ENCODE results near the gene COBLL1. TPM values are rescaled to one million over a fixed set of nuclear protein-coding genes. Genes with fewer than 3 reads are reported as not detected.

COBLL1 gene
- total and polyA plus RNA-seq, 9 donors = 5.6 to 11.0 (median 7.3) TPM

GRCh38 chr2:164669291-164669690 is 172.3 kb downstream of the COBLL1 start:
- Histone ChIP-seq H3K36me3 (ENCODE audit: control insufficient read depth, insufficient read depth, low read length) (no peaks in the 10 kb centered on the region), H3K27ac (ENCODE audit: low read length) (no peak overlapping the region), H3K9me3 (replicated peaks; ENCODE audit: control insufficient read depth, low read depth, low read length) (no peaks in the 10 kb centered on the region), H3K27me3 (ENCODE audit: control insufficient read depth, insufficient read depth, low read length) (no peaks in the 10 kb centered on the region), H3K4me3 (ENCODE audit: low read length) (no peak overlapping the region), H3K4me1 (ENCODE audit: control insufficient read depth, insufficient read depth, low read length) (no peaks in the 10 kb centered on the region)
- DNase-seq = no peak

DNA sequence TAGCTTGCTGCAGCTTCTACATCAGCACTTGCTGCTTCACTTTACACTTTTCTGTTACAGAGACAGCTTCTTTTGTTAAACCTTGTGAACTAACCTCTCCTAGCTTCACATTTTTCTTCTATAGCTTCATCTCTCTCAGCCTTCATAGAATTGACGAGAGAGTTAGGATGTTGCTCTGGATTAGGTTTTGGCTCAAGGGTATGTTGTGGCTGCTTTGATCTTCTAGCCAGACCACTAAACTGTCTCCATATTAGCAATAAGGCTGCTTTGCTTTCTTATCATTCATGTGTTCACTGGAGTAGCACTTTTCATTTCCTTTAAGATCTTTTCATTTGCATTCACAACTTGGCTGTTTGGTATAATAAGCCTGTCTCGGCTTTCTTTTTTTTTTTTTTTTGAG is 174.1 kb downstream of the COBLL1 start:
- Histone ChIP-seq H3K27me3 (ENCODE audit: control insufficient read depth, insufficient read depth, low read length) (no peaks in the 10 kb centered on the region), H3K27ac (ENCODE audit: low read length) (no peak overlapping the region), H3K9me3 (replicated peaks; ENCODE audit: control insufficient read depth, low read depth, low read length) (no peaks in the 10 kb centered on the region), H3K4me1 (ENCODE audit: control insufficient read depth, insufficient read depth, low read length) (no peaks in the 10 kb centered on the region), H3K4me3 (ENCODE audit: low read length) (no peak overlapping the region), H3K36me3 (ENCODE audit: control insufficient read depth, insufficient read depth, low read length) (no peaks in the 10 kb centered on the region)
- DNase-seq = no peak
- no CpG with 5 or more reads among the region's 2 CpGs for WGBS (ENCODE audit: insufficient coverage)

GRCh38 chr2:164664070-164664469 is 177.6 kb downstream of the COBLL1 start:
- H3K9me3 ChIP-seq (replicated peaks; ENCODE audit: control insufficient read depth, low read depth, low read length) = no peaks in the 10 kb centered on the region
- no peaks in the 10 kb centered on the region for H3K27me3 ChIP-seq (ENCODE audit: control insufficient read depth, insufficient read depth, low read length)
- H3K27ac ChIP-seq (ENCODE audit: low read length) = no peak overlapping the region
- H3K4me1 ChIP-seq (ENCODE audit: control insufficient read depth, insufficient read depth, low read length) = no peaks in the 10 kb centered on the region
- H3K4me3 ChIP-seq (ENCODE audit: low read length) = no peak overlapping the region
- H3K36me3 ChIP-seq (ENCODE audit: control insufficient read depth, insufficient read depth, low read length) = no peaks in the 10 kb centered on the region
- no peak for DNase-seq

DNA sequence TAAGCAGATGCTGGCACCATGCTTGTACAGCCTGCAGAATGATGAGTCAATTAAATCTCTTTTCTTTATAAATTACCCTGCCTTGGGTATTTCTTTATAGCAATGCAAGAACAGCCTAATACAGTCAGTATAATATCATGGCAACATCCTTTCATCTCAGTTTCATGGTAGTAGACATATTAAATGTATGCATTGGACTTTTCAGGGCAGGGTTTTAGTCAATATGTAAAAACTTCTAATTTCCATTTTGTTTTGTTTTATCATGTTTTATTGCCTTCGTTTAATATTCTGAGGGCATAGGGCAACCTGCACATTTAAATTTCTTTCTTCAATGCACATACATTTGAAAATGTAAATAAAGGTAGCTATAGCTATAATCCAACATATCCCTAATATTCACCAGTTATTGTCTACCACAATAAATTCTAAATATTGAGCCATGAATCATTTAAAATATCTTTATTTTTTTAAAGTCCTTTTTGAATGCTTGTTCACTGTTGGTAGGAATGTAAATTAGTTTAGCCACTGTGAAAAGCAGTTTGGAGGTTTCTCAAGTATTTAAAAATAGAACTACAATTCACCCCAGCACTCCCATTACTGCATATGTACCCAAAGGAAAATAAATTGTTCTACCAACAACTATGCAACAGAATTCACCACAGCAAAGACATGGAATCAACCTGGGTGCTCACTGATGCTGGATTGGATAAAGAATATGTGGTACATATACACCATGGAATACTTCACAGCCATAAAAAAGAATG is 178.6 kb downstream of the COBLL1 start:
- no peaks in the 10 kb centered on the region for H3K4me1 ChIP-seq (ENCODE audit: control insufficient read depth, insufficient read depth, low read length)
- no peak overlapping the region for H3K4me3 ChIP-seq (ENCODE audit: low read length)
- no peaks in the 10 kb centered on the region for H3K9me3 ChIP-seq (replicated peaks; ENCODE audit: control insufficient read depth, low read depth, low read length)
- no peaks in the 10 kb centered on the region for H3K36me3 ChIP-seq (ENCODE audit: control insufficient read depth, insufficient read depth, low read length)
- no CpG with 5 or more reads among the region's 1 CpG for whole genome bisulfite sequencing (ENCODE audit: insufficient coverage)
- no peak overlapping the region for H3K27ac ChIP-seq (ENCODE audit: low read length)
- no peak for DNase-seq
- H3K27me3 ChIP-seq (ENCODE audit: control insufficient read depth, insufficient read depth, low read length) = no peaks in the 10 kb centered on the region

GRCh38 chr2:164662066-164662465 is 179.6 kb downstream of the COBLL1 start:
- Histone ChIP-seq H3K9me3 (replicated peaks; ENCODE audit: control insufficient read depth, low read depth, low read length) (no peaks in the 10 kb centered on the region), H3K27me3 (ENCODE audit: control insufficient read depth, insufficient read depth, low read length) (no peaks in the 10 kb centered on the region), H3K4me3 (ENCODE audit: low read length) (no peak overlapping the region), H3K27ac (ENCODE audit: low read length) (no peak overlapping the region), H3K36me3 (ENCODE audit: control insufficient read depth, insufficient read depth, low read length) (no peaks in the 10 kb centered on the region), H3K4me1 (ENCODE audit: control insufficient read depth, insufficient read depth, low read length) (no peaks in the 10 kb centered on the region)
- WGBS (ENCODE audit: insufficient coverage) = no CpG with 5 or more reads among the region's 1 CpG
- peak; percentile 78 for DNase-seq

GRCh38 chr2:164661349-164661748 is 180.3 kb downstream of the COBLL1 start:
- H3K27me3 ChIP-seq (ENCODE audit: control insufficient read depth, insufficient read depth, low read length) = no peaks in the 10 kb centered on the region
- no peaks in the 10 kb centered on the region for H3K9me3 ChIP-seq (replicated peaks; ENCODE audit: control insufficient read depth, low read depth, low read length)
- no peak overlapping the region for H3K4me3 ChIP-seq (ENCODE audit: low read length)
- no peaks in the 10 kb centered on the region for H3K4me1 ChIP-seq (ENCODE audit: control insufficient read depth, insufficient read depth, low read length)
- H3K36me3 ChIP-seq (ENCODE audit: control insufficient read depth, insufficient read depth, low read length) = no peaks in the 10 kb centered on the region
- H3K27ac ChIP-seq (ENCODE audit: low read length) = no peak overlapping the region
- DNase-seq = no peak

- no peaks in the 10 kb centered on the region for H3K27me3 ChIP-seq (ENCODE audit: control insufficient read depth, insufficient read depth, low read length)
- H3K36me3 ChIP-seq (ENCODE audit: control insufficient read depth, insufficient read depth, low read length) = no peaks in the 10 kb centered on the region
- H3K9me3 ChIP-seq (replicated peaks; ENCODE audit: control insufficient read depth, low read depth, low read length) = no peaks in the 10 kb centered on the region
- H3K4me1 ChIP-seq (ENCODE audit: control insufficient read depth, insufficient read depth, low read length) = no peaks in the 10 kb centered on the region
- DNase-seq = no peak
- WGBS (ENCODE audit: insufficient coverage) = no CpG with 5 or more reads among the region's 2 CpGs
- H3K4me3 ChIP-seq (ENCODE audit: low read length) = no peak overlapping the region
- H3K27ac ChIP-seq (ENCODE audit: low read length) = no peak overlapping the region
Measured at GRCh38 chr2:164657129-164657528, 184.5 kb downstream of the COBLL1 start.

DNA sequence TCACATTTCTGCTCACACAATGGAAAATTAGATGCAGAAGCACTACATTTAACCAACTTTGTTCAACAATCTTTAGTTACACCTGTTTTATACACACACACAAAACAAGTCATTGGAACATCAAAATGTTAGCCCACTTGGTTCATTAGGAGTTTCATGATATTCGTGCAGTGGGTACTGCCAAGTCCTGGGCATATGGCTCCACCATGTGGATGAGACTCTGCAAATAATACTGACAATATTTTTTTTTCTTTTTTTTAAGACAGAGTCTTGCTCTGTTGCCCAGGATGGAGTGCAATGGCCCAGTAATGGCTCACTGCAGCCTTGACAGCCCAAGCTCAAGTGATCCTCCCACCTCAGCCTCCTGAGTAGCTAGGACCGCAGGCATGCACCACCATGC is 185.9 kb downstream of the COBLL1 start:
- no peak for DNase-seq
- H3K27me3 ChIP-seq (ENCODE audit: control insufficient read depth, insufficient read depth, low read length) = no peaks in the 10 kb centered on the region
- WGBS (ENCODE audit: insufficient coverage) = no CpG with 5 or more reads among the region's 2 CpGs

GRCh38 chr2:164655336-164655735 is 186.3 kb downstream of the COBLL1 start:
- Histone ChIP-seq H3K27me3 (ENCODE audit: control insufficient read depth, insufficient read depth, low read length) (no peaks in the 10 kb centered on the region), H3K9me3 (replicated peaks; ENCODE audit: control insufficient read depth, low read depth, low read length) (no peaks in the 10 kb centered on the region), H3K4me3 (ENCODE audit: low read length) (no peak overlapping the region), H3K36me3 (ENCODE audit: control insufficient read depth, insufficient read depth, low read length) (no peaks in the 10 kb centered on the region), H3K4me1 (ENCODE audit: control insufficient read depth, insufficient read depth, low read length) (no peaks in the 10 kb centered on the region), H3K27ac (ENCODE audit: low read length) (no peak overlapping the region)
- DNase-seq = peak; percentile 14

More for the DNA sequence above, 185.9 kb downstream of the COBLL1 start:
- Histone ChIP-seq H3K9me3 (replicated peaks; ENCODE audit: control insufficient read depth, low read depth, low read length) (no peaks in the 10 kb centered on the region), H3K4me1 (ENCODE audit: control insufficient read depth, insufficient read depth, low read length) (no peaks in the 10 kb centered on the region), H3K36me3 (ENCODE audit: control insufficient read depth, insufficient read depth, low read length) (no peaks in the 10 kb centered on the region), H3K4me3 (ENCODE audit: low read length) (no peak overlapping the region), H3K27ac (ENCODE audit: low read length) (no peak overlapping the region)

DNA sequence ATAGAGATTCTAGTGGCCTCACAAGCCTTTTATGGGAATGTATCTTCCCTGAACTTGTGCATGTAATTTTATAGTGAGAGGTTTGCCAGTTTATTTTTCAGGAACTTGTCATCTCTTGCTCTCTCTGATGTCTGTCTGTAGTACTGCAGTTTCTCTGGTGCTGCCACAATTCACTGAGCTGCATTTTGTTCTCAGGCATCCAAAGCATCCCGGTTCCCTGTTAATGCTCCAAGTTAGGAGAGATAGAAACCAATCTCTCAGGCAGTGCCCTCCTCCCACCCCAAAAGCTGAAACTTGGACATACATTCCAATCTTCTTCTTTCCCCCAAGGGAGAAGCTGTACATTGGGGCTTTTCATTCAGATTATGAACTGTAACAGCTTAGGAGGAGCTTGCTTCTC is 190.3 kb downstream of the COBLL1 start:
- no peak for DNase-seq
- peaks cover 5% of the 10 kb centered on the region for H3K9me3 ChIP-seq (replicated peaks; ENCODE audit: control insufficient read depth, low read depth, low read length)
- no peaks in the 10 kb centered on the region for H3K27me3 ChIP-seq (ENCODE audit: control insufficient read depth, insufficient read depth, low read length)
- H3K4me3 ChIP-seq (ENCODE audit: low read length) = no peak overlapping the region
- WGBS (ENCODE audit: insufficient coverage) = no CpG with 5 or more reads among the region's 1 CpG
- no peaks in the 10 kb centered on the region for H3K4me1 ChIP-seq (ENCODE audit: control insufficient read depth, insufficient read depth, low read length)
- H3K27ac ChIP-seq (ENCODE audit: low read length) = no peak overlapping the region
- no peaks in the 10 kb centered on the region for H3K36me3 ChIP-seq (ENCODE audit: control insufficient read depth, insufficient read depth, low read length)

Data from muscle of leg (tissue), 11 donors.